DLD1 (cell line): ENCODE results near the gene HSPH1.

Source experiments
- in situ Hi-C: cut with HindIII; loops from 2 replicates; pipeline ENCODE4 v1.10.0; 2017; ENCODE audit warnings: low sequenced_read_pairs

The HSPH1 gene

DNA sequence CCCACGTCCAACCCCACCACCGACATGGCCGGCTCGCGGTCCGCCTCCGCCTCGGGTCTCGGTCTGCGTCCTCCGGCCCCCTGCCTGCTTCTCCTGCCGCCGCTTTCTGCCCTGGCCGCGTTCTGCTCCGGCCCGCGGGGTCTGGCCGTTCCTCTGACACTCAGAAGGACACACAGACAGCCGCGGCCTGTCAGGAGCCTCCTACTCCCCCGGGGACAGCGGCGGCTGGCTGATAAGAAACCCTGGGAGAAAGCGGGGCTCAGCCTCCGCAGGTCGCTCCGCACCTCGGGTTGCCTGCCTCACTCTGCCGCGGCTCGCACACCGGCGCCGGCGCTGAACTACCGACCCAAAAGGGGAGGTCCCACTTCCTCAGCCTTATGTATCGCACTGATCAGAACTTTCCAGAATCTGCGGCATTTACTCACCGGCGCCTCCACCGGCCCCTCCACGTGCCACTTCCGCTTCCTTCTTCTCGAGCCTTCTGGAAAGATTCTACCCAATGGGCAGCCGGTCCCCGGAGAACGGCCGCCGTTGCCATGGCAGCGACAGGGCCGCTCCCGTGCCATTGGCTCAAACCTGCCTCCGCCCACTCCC is at the start of gene HSPH1:
TSS of gene HSPH1 (minus strand) at position 348 of the 594 bp plus-strand sequence. CDS start at position 26, 322 bp downstream.
- in situ Hi-C loops, result no loop called here

- in situ Hi-C loops, result no loop called here
Measured at GRCh38 chr13:31209841-31210210, 48.1 kb upstream of the HSPH1 start.

- in situ Hi-C loops, result no loop called here
Measured at GRCh38 chr13:31209172-31209840, 47.6 kb upstream of the HSPH1 start.

DNA sequence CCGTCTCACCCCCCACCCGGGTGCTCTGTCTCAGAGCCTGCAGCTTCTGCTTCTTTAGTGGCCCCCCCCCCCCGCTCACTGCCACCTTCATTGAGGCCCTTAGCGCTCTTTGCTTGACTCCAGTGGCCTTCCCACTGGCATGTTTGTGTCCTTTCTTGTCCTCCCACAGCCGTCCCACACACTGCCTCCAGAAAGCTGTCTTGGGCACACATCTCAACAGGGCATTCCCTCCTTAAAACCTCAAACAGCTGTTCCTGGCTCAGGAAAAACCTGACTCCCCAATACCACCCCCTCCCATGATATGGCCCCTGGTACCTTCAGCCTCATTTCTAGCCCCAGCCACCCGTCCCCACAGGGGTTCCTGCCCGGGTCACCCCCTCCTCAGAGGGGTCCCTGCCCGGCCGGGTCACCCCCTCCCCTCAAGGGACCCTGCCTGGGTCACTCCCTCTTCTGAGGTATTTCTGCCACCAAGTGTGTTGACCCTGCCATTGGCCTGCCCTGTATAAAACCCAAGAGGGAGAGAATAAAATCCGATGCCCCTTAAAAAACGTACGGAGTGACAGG is 46.9 kb upstream of the HSPH1 start:
- in situ Hi-C loops, result no loop called here

DNA sequence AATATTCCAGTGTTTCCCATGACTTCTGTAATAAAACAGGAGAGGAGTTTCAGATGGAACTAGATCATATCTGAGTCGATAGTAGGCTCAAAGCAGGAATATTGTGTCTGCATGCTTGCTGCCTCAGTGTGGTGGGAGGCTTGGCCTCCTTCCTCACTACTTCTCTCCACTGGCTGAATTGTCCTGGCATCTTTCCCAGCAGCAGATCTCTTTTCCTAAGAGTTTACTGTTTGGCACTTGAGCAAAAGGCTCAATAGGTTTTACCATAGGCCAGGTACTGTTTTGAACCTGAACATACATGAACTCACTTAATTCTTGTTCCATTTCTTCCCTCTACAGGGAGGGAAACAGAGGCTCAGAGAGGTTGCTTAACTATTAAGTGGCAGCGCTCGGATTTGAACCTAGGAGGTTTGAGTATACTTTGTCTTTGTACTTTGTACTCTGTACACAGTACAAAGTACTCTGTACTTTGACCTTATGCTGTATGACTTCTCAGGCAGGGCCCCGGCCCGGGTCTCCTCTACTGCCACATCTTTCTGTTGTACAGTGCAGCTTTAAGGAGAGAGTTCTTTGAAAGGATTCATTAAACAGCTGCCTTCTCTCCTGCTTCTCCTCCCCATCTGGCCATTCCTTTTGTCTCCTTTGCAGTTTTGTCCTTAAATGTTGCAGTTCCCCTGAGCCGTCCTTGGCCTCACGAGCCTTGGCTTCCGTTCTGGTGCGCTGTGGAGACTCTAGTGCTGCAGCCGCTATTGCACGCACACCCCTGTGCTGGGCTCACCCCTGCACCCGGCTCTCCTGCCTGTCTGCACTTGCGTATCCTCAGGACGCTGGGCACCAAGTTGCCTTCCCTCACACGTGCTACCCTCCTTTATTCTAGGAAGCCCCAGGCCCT is 46.2 kb upstream of the HSPH1 start:
- in situ Hi-C loops, result no loop called here

DNA sequence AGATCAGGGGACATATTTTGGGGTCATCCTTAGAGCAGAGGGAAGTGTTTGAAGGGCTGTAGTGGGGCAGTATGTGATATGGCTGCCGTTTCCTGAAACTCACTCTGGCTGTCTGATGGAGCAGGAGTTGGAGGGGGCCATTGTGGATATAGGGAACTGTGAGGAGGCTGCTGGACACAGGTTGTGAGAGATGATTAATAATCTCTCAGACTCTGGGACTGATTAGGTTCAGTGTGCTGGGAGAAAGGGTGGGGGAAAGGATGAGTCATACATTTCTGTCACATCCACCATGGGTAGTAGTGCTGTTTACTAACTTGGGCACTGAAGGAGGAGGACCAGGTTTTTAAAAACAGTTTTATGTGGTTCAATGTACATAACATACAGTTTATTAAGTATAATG is 42.9 kb upstream of the HSPH1 start:
- in situ Hi-C loops, result no loop called here

- in situ Hi-C loops, result no loop called here
Measured at GRCh38 chr13:31201341-31202031, 39.8 kb upstream of the HSPH1 start.

GRCh38 chr13:31200637-31200971 is 38.9 kb upstream of the HSPH1 start:
- in situ Hi-C loops, result no loop called here

DNA sequence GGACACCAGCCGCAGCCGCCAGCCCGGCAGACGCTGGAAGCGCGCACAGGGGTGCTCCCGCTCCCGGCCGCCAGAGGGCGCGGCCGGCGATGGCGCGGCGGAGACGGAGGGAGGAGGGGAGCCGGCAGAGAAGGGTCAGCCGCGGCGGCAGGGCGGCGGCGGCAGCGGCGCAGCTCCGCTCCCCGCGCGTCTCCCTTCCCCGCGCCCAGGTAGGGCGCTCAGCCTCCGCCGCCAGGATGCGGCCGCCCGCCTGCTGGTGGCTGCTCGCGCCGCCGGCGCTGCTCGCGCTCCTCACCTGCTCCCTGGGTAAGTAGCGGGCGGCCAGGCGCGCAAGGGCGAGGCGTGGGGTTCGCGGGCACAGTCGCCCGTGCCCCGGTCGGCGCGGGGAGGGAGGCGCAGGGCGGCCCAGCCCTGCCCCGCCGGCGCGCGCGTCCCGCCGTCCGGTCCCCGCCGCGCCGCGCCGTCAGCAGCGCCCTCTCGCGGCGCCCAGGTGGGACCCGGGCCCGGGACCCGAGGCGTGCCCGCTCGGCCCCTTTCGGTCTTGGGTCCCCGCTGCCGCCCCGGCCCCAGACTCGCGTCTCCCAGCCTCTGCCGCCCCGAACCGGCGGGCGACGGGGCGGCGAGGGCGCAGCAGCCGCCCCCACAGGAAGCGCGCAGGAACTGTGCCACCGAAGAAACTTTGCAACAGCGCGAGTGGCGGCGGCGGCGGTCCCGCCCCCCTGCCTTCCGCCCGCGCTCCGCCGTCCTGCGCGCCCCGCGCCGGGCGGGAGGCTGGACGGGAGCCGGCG is 38.3 kb upstream of the HSPH1 start, which contains the start of gene B3GLCT:
TSS of gene B3GLCT (plus strand) at position 127 of the 788 bp plus-strand sequence. CDS start at position 237, 110 bp downstream.
- in situ Hi-C loops, result no loop called here

GRCh38 chr13:31199527-31199848 is 37.8 kb upstream of the HSPH1 start:
- in situ Hi-C loops, result no loop called here

GRCh38 chr13:31198519-31198918 is 36.8 kb upstream of the HSPH1 start:
- in situ Hi-C loops, result no loop called here

DNA sequence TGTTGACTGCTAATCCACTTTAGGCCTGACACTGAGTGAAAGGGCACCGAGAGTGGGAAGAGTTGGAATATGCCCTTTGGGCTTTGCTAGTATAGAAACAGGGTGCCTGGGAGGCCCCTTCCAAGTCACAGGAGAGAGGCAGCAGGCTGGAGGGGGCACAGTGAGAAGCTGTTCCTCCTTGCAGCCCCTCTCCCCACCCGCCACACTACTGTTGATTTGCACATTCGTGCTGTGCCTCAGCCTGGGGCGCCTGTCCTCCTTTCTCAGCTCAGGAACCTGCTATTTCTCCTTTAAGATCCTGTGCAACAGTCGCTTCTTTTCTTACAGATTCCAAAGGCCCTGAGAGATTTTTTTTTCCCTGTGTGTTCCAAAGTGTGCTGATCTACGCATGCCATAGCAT is 35.3 kb upstream of the HSPH1 start:
- in situ Hi-C loops, result no loop called here

DNA sequence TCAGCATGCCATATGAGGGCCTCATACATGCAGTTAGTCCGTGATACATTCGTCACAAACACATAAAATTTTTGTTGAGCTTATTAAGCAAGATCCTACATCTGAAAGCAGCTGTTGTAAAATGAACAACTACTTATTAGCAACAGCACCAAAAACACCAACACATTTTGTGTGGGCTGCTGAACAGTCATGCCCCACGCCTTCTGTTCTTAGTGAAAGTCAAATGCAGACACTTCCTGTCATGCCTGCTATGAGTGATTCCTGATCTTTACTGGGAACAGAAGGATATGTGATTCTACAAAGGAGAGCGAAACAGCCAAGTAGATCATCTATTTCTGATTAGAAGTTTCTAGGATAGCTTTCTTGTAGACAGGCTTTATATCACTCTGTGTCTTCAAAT is 33.9 kb upstream of the HSPH1 start:
- in situ Hi-C loops, result no loop called here

GRCh38 chr13:31192306-31192705 is 30.6 kb upstream of the HSPH1 start:
- in situ Hi-C loops, result no loop called here

DNA sequence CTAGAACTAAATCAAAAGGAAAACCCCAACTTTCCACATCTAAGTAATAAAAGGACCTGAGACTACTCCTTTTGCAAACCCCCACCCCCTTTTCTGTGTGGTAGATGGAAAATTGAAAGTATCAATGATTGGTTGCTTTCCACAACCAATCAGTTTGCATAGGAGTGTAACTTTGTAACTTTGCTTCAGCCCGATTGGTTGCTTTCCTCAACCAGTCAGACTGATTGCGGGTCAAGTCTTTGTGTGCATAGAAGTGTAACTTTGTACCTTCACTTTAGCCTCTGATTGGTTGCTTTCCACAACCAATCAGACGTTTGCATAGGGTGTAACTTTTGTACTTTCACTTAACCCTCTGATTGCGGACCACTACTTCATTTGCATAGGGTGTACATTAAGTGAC is 30.0 kb upstream of the HSPH1 start:
- in situ Hi-C loops, result no loop called here

- in situ Hi-C loops, result no loop called here
Measured at GRCh38 chr13:31184981-31185645, 23.4 kb upstream of the HSPH1 start.

DNA sequence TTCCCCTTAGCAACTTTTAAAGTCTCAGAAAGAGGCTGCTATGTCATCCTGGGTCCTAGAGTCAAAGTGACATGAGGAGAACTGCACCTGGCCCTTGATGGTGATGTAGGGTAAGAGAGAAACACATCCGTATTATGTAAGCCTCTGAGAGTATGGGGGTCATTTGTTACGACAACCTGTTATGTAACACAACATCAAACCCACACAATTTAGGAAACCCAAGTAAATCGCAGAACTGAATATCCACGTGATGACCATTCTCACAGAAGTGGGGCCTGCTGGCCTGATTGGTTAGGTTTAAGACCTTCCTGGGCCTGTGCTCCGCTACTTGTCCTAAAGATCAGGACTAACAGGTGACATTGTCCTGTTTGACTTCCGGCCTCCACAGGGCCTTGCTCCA is 22.7 kb upstream of the HSPH1 start:
- in situ Hi-C loops, result no loop called here

DNA sequence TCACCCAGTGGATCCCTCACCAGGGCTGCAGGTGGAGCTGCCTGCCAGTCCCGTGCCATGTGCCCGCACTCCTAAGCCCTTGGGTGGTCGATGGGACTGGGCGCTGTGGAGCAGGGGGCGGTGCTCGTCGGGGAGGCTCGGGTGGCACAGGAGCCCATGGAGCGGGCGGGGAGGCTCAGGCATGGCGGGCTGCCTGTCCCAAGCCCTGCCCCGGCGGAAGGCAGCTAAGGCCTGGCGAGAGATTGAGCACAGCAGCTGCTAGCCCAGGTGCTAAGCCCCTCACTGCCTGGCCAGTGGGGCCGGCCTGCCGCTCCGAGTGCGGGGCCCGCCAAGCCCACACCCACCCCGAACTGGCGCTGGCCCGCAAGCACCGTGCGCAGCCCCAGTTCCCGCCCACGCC is 21.3 kb upstream of the HSPH1 start:
- in situ Hi-C loops, result no loop called here

DNA sequence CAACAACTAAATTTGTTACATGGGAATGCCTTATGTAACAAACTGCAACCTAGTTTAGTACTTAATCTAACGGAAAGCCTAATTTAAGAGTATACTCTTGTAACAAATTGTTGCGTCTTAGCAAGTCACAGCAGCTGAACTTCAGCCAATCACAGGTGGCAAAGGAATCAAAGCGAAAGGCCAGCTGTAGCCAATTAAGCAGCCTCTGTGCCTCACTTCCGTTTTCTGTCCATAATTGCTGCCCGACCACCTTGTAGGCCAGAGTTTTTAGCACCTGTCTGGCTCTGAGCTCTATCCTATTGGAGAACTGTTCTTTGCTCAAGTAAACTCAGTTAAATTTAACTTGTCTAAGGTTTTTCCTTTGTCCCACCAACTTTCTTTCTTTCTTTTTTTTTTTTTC is 18.1 kb upstream of the HSPH1 start:
- in situ Hi-C loops, result no loop called here

DNA sequence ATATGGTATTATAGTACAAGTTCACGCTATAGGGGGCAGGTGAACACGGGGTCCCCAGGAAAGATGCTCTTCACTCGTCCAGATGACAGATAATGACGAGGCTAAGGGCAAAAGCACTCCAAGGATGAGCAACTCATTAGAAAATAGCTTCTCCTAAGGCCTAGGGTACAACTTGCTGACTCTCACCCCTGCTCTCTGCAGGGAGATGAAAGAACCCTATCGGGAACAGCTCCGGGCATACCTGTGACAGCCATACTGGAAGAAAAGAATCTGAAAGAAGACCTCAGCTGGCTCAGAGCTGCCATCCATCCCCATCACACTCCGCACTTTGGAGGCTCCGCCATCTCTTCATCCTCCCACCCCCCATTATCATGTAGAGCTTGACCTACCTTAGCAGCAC is 17.5 kb upstream of the HSPH1 start:
- in situ Hi-C loops, result no loop called here
